Endothelial cell of umbilical vein (primary cell): Measurements from ENCODE around the gene SPSB3. TPM values are rescaled to one million over a fixed set of nuclear protein-coding genes. Genes with fewer than 3 reads are reported as not detected.

Source experiments
- BruUV-seq: library from RNA; stranded (reverse); fragments of 400-500 nt; replicated peaks from 2 replicates; lab custom pipeline; 2021; lab: Mats Ljungman, UMichigan
- CTCF ChIA-PET: fragments of 300-600, 350-600 bp; sonication (Branson Sonifier 250); formaldehyde crosslinking; loops from one replicate; lab custom pipeline; 2021; ENCODE audit warnings: antibody characterized with exemption, inconsistent platforms; lab: Charles Lee
- POLR2A ChIA-PET: fragments of 300-600, 350-600 bp; sonication (Branson Sonifier 250); formaldehyde crosslinking; loops from one replicate; lab custom pipeline; 2021; ENCODE audit warnings: antibody characterized with exemption, inconsistent platforms; lab: Charles Lee
- DNase-seq: peaks from one replicate; pipeline ENCODE4 v3.0.0-alpha.2; 2011; ENCODE audit warnings: low read depth, low spot score
- FAIRE-seq: peaks from 2 replicates; lab custom pipeline; 2011; peaks lifted over from hg19 to GRCh38; lab: Jason Lieb, UNC
- H2AFZ ChIP-seq: 2 replicates; pipeline ENCODE4 v1.6.0; 2012; ENCODE audit warnings: low read depth, low read length, control low read depth, inconsistent platforms
- H3K27ac ChIP-seq: 2 replicates; pipeline ENCODE4 v1.5.1; 2011; ENCODE audit warnings: low read depth, mild to moderate bottlenecking, control low read depth, low read length, moderate library complexity; ENCODE audit not compliant: insufficient read depth
- H3K27me3 ChIP-seq, 2 experiments: 2 replicates each; pipeline versions ENCODE4 v1.6.0 to v1.6.1; 2011; ENCODE audit warnings: low read length in 2 of 2, mixed read lengths in 1 of 2; ENCODE audit not compliant: control insufficient read depth in 2 of 2, insufficient read depth in 2 of 2
- H3K36me3 ChIP-seq, 2 experiments: 2 replicates in 1 of 2; 3 replicates in 1 of 2; pipeline ENCODE4 v1.5.1; 2011; ENCODE audit warnings: low read length in 2 of 2, mild to moderate bottlenecking in 1 of 2, moderate library complexity in 1 of 2; ENCODE audit not compliant: control insufficient read depth in 2 of 2, insufficient read depth in 2 of 2; ENCODE audit errors: extremely low read depth in 1 of 2
- H3K4me1 ChIP-seq: 3 replicates; pipeline ENCODE4 v1.5.1; 2011; ENCODE audit warnings: mild to moderate bottlenecking, low read length; ENCODE audit not compliant: control insufficient read depth, insufficient read depth; ENCODE audit errors: extremely low read depth
- H3K4me2 ChIP-seq: 2 replicates; pipeline ENCODE4 v1.6.1; 2011; ENCODE audit warnings: low read length, control low read depth, mixed read lengths; ENCODE audit not compliant: insufficient read depth
- H3K4me3 ChIP-seq, 3 experiments: fragments of 200-600 bp in 1 of 3; sonication (generic), shearing (Covaris generic) in 1 of 3; replicated peaks in 1 of 3; 2 replicates each; pipeline ENCODE4 v1.5.1; 2011 to 2016; ENCODE audit warnings: control low read depth in 3 of 3, low read length in 3 of 3, mild to moderate bottlenecking in 2 of 3, inconsistent platforms in 1 of 3, low read depth in 1 of 3, moderate library complexity in 1 of 3; ENCODE audit not compliant: insufficient read depth in 1 of 3
- H3K79me2 ChIP-seq: 2 replicates; pipeline ENCODE4 v1.6.0; 2012; ENCODE audit warnings: low read length, inconsistent platforms; ENCODE audit not compliant: control insufficient read depth, insufficient read depth
- H3K9ac ChIP-seq: replicated peaks from 2 replicates; pipeline ENCODE3; 2011; ENCODE audit warnings: low read length, control low read depth; ENCODE audit not compliant: insufficient read depth; ENCODE audit errors: extremely low read depth
- H3K9me1 ChIP-seq: replicated peaks from 3 replicates; pipeline ENCODE4 v1.6.0; 2011; ENCODE audit warnings: mild to moderate bottlenecking, low read length; ENCODE audit not compliant: control insufficient read depth, insufficient read depth; ENCODE audit errors: extremely low read depth
- H3K9me3 ChIP-seq: replicated peaks from 2 replicates; pipeline ENCODE4 v1.5.1; 2012; ENCODE audit warnings: low read length, inconsistent platforms; ENCODE audit not compliant: control insufficient read depth, insufficient read depth
- H4K20me1 ChIP-seq: replicated peaks from 2 replicates; pipeline ENCODE3; 2011; ENCODE audit warnings: mild to moderate bottlenecking, low read length; ENCODE audit not compliant: control insufficient read depth, insufficient read depth; ENCODE audit errors: extremely low read depth
- CTCF ChIP-seq, 2 donors: IDR thresholded peaks; 1 replicate in 1 of 2; 2 replicates in 1 of 2; pipeline ENCODE4 v1.5.1; 2011; ENCODE audit warnings: low read length in 2 of 2, mild to moderate bottlenecking in 2 of 2, moderate library complexity in 2 of 2, control low read depth in 1 of 2, inconsistent platforms in 1 of 2, low read depth in 1 of 2; ENCODE audit not compliant: insufficient read depth in 1 of 2; ENCODE audit errors: extremely low read depth in 1 of 2
- EZH2 ChIP-seq: IDR thresholded peaks from 2 replicates; pipeline ENCODE4 v1.6.1; 2012; ENCODE audit warnings: borderline replicate concordance, low read depth, mild to moderate bottlenecking, moderate library complexity, low read length, inconsistent platforms; ENCODE audit not compliant: severe bottlenecking
- FOS ChIP-seq: IDR thresholded peaks from 2 replicates; pipeline ENCODE4 v1.6.1; 2011; ENCODE audit warnings: mild to moderate bottlenecking, low read length, moderate library complexity, borderline replicate concordance; ENCODE audit not compliant: insufficient read depth
- GATA2 ChIP-seq: IDR thresholded peaks from 2 replicates; pipeline ENCODE4 v1.7.0; 2011; ENCODE audit warnings: low read depth, mild to moderate bottlenecking, moderate library complexity, mixed read lengths, low read length; ENCODE audit not compliant: insufficient read length, insufficient read depth
- JUN ChIP-seq: IDR thresholded peaks from 2 replicates; pipeline ENCODE4 v1.6.1; 2011; ENCODE audit warnings: borderline replicate concordance, low read depth; ENCODE audit not compliant: insufficient read length, insufficient read depth
- MAX ChIP-seq: IDR thresholded peaks from 2 replicates; pipeline ENCODE4 v1.6.1; 2011; ENCODE audit not compliant: insufficient read depth, insufficient read length
- MYC ChIP-seq: IDR thresholded peaks from one replicate; pipeline ENCODE4 v1.6.1; 2011; ENCODE audit warnings: mild to moderate bottlenecking, low read depth, low read length
- POLR2A ChIP-seq: IDR thresholded peaks from 2 replicates; pipeline ENCODE4 v1.6.1; 2012; ENCODE audit warnings: low read depth, mild to moderate bottlenecking, control low read depth, low read length
- POLR2AphosphoS5 ChIP-seq: IDR thresholded peaks from 2 replicates; pipeline ENCODE4 v1.6.1; 2012; ENCODE audit warnings: low read depth, mild to moderate bottlenecking, control low read depth, low read length, moderate library complexity; ENCODE audit not compliant: insufficient read depth
- dilution Hi-C: fragments of 300-500 bp; cut with MboI; formaldehyde crosslinking; loops from one replicate; pipeline ENCODE4 v1.15.0; 2019; ENCODE audit warnings: low sequenced_read_pairs; ENCODE audit not compliant: extremely low pct_ligation_motif_present
- intact Hi-C: fragments of 100-400 bp; cut with micrococcal nuclease; formaldehyde crosslinking; loops from one replicate; pipeline ENCODE4 v1.10.0; 2022
- polyA plus RNA-seq, 4 experiments: library from polyadenylated mRNA; depleted of rRNA in 3 of 4; stranded (reverse) in 3 of 4; unstranded in 1 of 4; fragments of >200 nt; gene quantifications; 2 replicates each; pipeline versions ENCODE4 v1.2.1 to v1.2.3, GENCODE V29; 2011 to 2012; ENCODE audit warnings: missing spikeins in 1 of 4
- total RNA-seq: library from RNA; stranded (reverse); gene quantifications from 2 replicates; pipeline ENCODE4 v1.2.3, GENCODE V29; 2021

SPSB3 gene
- total and polyA plus RNA-seq, 2 donors (not counting 3 experiments of a cell fraction or from before 2014, with no cell fraction given): 39.0 to 86.2 TPM

- H3K9me1 ChIP-seq: no peaks in the 10 kb centered on the region
- no peak for TF ChIP-seq EZH2
- no peak for TF ChIP-seq CTCF (IDR thresholded peaks at IDR 0.05; ENCODE audit: extremely low read depth in 1 of 2, insufficient read depth in 1 of 2, low read depth in 1 of 2, low read length in 2 of 2)
- intact Hi-C loops: no loop called here
- no peak overlapping the region for H3K9ac ChIP-seq
- H3K36me3 ChIP-seq: peaks cover 4 to 31% of the 10 kb centered on the region in 2 experiments
- H2AFZ ChIP-seq: no peak overlapping the region
- H3K4me1 ChIP-seq: no peaks in the 10 kb centered on the region
- CTCF ChIA-PET: no interaction called here
- no peaks in the 10 kb centered on the region for H3K27me3 ChIP-seq
- no peak overlapping the region for H3K4me2 ChIP-seq
- no TSS peak for BruUV-seq
- POLR2A ChIA-PET: no interaction called here
- no peaks in the 10 kb centered on the region for H4K20me1 ChIP-seq
- H3K79me2 ChIP-seq: no peaks in the 10 kb centered on the region
- DNase-seq (no peak), FAIRE-seq (no peak)
- H3K4me3 ChIP-seq: no peak overlapping the region
- dilution Hi-C loops: no loop called here
- H3K27ac ChIP-seq: no peak overlapping the region
- no peaks in the 10 kb centered on the region for H3K9me3 ChIP-seq
Observed at GRCh38 chr16:1754204-1754603, 28.2 kb downstream of the SPSB3 start.

- TF ChIP-seq POLR2A (no peak), GATA2 (no peak), POLR2AphosphoS5 (no peak), FOS (no peak), CTCF (IDR thresholded peaks at IDR 0.05; ENCODE audit: extremely low read depth in 1 of 2, insufficient read depth in 1 of 2, low read depth in 1 of 2, low read length in 2 of 2) (no peak), EZH2 (no peak), JUN (no peak), MAX (no peak), MYC (no peak)
- CTCF ChIA-PET: no interaction called here
- FAIRE-seq (no peak), DNase-seq (no peak)
- no TSS peak for BruUV-seq
- H4K20me1 ChIP-seq: no peaks in the 10 kb centered on the region
- no peaks in the 10 kb centered on the region for H3K9me3 ChIP-seq
- dilution Hi-C loops (no loop called here), intact Hi-C loops (no loop called here)
- H3K27ac ChIP-seq: no peak overlapping the region
- POLR2A ChIA-PET: no interaction called here
- H3K9me1 ChIP-seq: no peaks in the 10 kb centered on the region
- H3K4me2 ChIP-seq: no peak overlapping the region
- H3K27me3 ChIP-seq: no peaks in the 10 kb centered on the region
- H3K9ac ChIP-seq: no peak overlapping the region
- no peak overlapping the region for H2AFZ ChIP-seq
- no peak overlapping the region for H3K4me3 ChIP-seq
- peaks cover 4 to 41% of the 10 kb centered on the region in 2 experiments for H3K36me3 ChIP-seq
- H3K79me2 ChIP-seq: no peaks in the 10 kb centered on the region
- no peaks in the 10 kb centered on the region for H3K4me1 ChIP-seq
Observed at GRCh38 chr16:1752853-1753252, 29.5 kb downstream of the SPSB3 start.
